HG03095 (cell line): Measurements from ENCODE around the gene NFILZ.
"Not testable (repeated sequence)": the region's sequence is repeated elsewhere in the genome, so short reads cannot be mapped to it uniquely, and the experiment has no call there.

Source experiments
- ATAC-seq: cut with Tn5 transposase; IDR thresholded peaks from one replicate; pipeline ENCODE4 v1.9.1; 2021; ENCODE audit warnings: moderate library complexity; ENCODE audit not compliant: unreplicated experiment

Gene NFILZ

GRCh38 chr19:8611391-8611876, 19.0 kb upstream of the NFILZ start:
- no peak for ATAC-seq

- no peak for ATAC-seq
Observed at GRCh38 chr19:8611877-8612806, 18.3 kb upstream of the NFILZ start.

- no peak for ATAC-seq
Observed at GRCh38 chr19:8612807-8613171, 17.6 kb upstream of the NFILZ start.

GRCh38 chr19:8614455-8614854, 16.0 kb upstream of the NFILZ start:
- no peak for ATAC-seq

GRCh38 chr19:8615024-8615423, 15.4 kb upstream of the NFILZ start:
- ATAC-seq, result no peak

- ATAC-seq, result no peak
Observed at GRCh38 chr19:8615813-8616596, 14.4 kb upstream of the NFILZ start.

- no peak for ATAC-seq
Observed at GRCh38 chr19:8616861-8617260, 13.6 kb upstream of the NFILZ start.

- not testable (repeated sequence) for ATAC-seq
Observed at GRCh38 chr19:8617325-8617724, 13.1 kb upstream of the NFILZ start.

- no peak for ATAC-seq
Observed at GRCh38 chr19:8617984-8618383, 12.4 kb upstream of the NFILZ start.

GRCh38 chr19:8618751-8619150, 11.7 kb upstream of the NFILZ start:
- no peak for ATAC-seq

GRCh38 chr19:8622886-8623285, 7.5 kb upstream of the NFILZ start:
- not testable (repeated sequence) for ATAC-seq

GRCh38 chr19:8626842-8627241, 3.6 kb upstream of the NFILZ start:
- no peak for ATAC-seq

GRCh38 chr19:8629184-8629583, 1.2 kb upstream of the NFILZ start:
- ATAC-seq, result no peak

GRCh38 chr19:8630796-8631424, 477 bp downstream of the NFILZ start:
- no peak for ATAC-seq

GRCh38 chr19:8631425-8631819, 989 bp downstream of the NFILZ start:
- ATAC-seq, result no peak

GRCh38 chr19:8635422-8635821, 5.0 kb downstream of the NFILZ start:
- ATAC-seq, result no peak

- ATAC-seq, result not testable (repeated sequence)
Observed at GRCh38 chr19:8637070-8637469, 6.6 kb downstream of the NFILZ start.

GRCh38 chr19:8638078-8638619, 7.7 kb downstream of the NFILZ start:
- no peak for ATAC-seq

- no peak for ATAC-seq
Observed at GRCh38 chr19:8639821-8640401, 9.5 kb downstream of the NFILZ start.

- ATAC-seq, result no peak
Observed at GRCh38 chr19:8640402-8641004, 10.1 kb downstream of the NFILZ start.
